Trophoblast cell (in vitro differentiated cells and primary cell): ENCODE data around the gene MYBPC1.

Source experiments
- DNase-seq, 2 donors: peaks; one replicate each; pipeline ENCODE4 v3.0.0-alpha.2; 2016
- H2AFZ ChIP-seq: 2 replicates; pipeline ENCODE4 v1.6.1; 2013; ENCODE audit warnings: low read length, moderate library complexity, mild to moderate bottlenecking; ENCODE audit not compliant: insufficient read depth, poor library complexity
- H2AK5ac ChIP-seq: 2 replicates; pipeline ENCODE4 v1.6.1; 2013; ENCODE audit warnings: mild to moderate bottlenecking, low read length
- H2BK120ac ChIP-seq: 2 replicates; pipeline ENCODE4 v1.6.1; 2013; ENCODE audit warnings: low read length, mild to moderate bottlenecking, moderate library complexity; ENCODE audit not compliant: insufficient read depth, poor library complexity
- H2BK12ac ChIP-seq: 2 replicates; pipeline ENCODE4 v1.6.1; 2013; ENCODE audit warnings: mild to moderate bottlenecking, low read length, moderate library complexity
- H2BK5ac ChIP-seq: 2 replicates; pipeline ENCODE4 v1.6.1; 2013; ENCODE audit warnings: low read length, low read depth, moderate library complexity, mild to moderate bottlenecking; ENCODE audit not compliant: poor library complexity
- H3K14ac ChIP-seq: 2 replicates; pipeline ENCODE4 v1.6.1; 2013; ENCODE audit warnings: mild to moderate bottlenecking, low read length
- H3K18ac ChIP-seq: 2 replicates; pipeline ENCODE4 v1.6.1; 2013; ENCODE audit warnings: mild to moderate bottlenecking, low read length
- H3K23ac ChIP-seq: 2 replicates; pipeline ENCODE4 v1.6.1; 2013; ENCODE audit warnings: low read length
- H3K27ac ChIP-seq: 2 replicates; pipeline ENCODE4 v1.5.1; 2013; ENCODE audit warnings: low read depth, mild to moderate bottlenecking, inconsistent platforms, low read length, moderate library complexity
- H3K27me3 ChIP-seq: 2 replicates; pipeline ENCODE4 v1.6.1; 2013; ENCODE audit warnings: inconsistent platforms, mild to moderate bottlenecking, low read length, moderate library complexity; ENCODE audit not compliant: insufficient read depth
- H3K36me3 ChIP-seq, 2 experiments: 1 replicate in 1 of 2; 2 replicates in 1 of 2; pipeline ENCODE4 v1.6.1; 2013; ENCODE audit warnings: low read length in 2 of 2, mild to moderate bottlenecking in 2 of 2, moderate library complexity in 1 of 2; ENCODE audit not compliant: insufficient read depth in 2 of 2, control insufficient read depth in 1 of 2
- H3K4ac ChIP-seq: 2 replicates; pipeline ENCODE4 v1.6.1; 2013; ENCODE audit warnings: low read depth, mild to moderate bottlenecking, low read length, moderate library complexity
- H3K4me1 ChIP-seq, 2 experiments: 1 replicate in 1 of 2; 2 replicates in 1 of 2; pipeline ENCODE4 v1.6.1; 2013; ENCODE audit warnings: low read length in 2 of 2, mild to moderate bottlenecking in 2 of 2, moderate library complexity in 1 of 2; ENCODE audit not compliant: insufficient read depth in 2 of 2, control insufficient read depth in 1 of 2
- H3K4me2 ChIP-seq: 2 replicates; pipeline ENCODE4 v1.6.1; 2013; ENCODE audit warnings: inconsistent platforms, mild to moderate bottlenecking, low read length, moderate library complexity
- H3K4me3 ChIP-seq: 2 replicates; pipeline ENCODE4 v1.5.1; 2013; ENCODE audit warnings: mild to moderate bottlenecking, low read depth, low read length, inconsistent platforms
- H3K79me1 ChIP-seq: one replicate; pipeline ENCODE4 v1.6.1; 2013; ENCODE audit warnings: low read length
- H3K79me2 ChIP-seq: 2 replicates; pipeline ENCODE4 v1.6.1; 2013; ENCODE audit warnings: low read length, mild to moderate bottlenecking; ENCODE audit not compliant: control insufficient read depth, insufficient read depth, poor library complexity
- H3K9ac ChIP-seq: 2 replicates; pipeline ENCODE4 v1.6.1; 2013; ENCODE audit warnings: mild to moderate bottlenecking, low read length
- H3K9me3 ChIP-seq: 2 replicates; pipeline ENCODE4 v1.6.1; 2013; ENCODE audit warnings: low read depth, mild to moderate bottlenecking, control low read depth, inconsistent platforms, low read length; ENCODE audit not compliant: insufficient read depth
- H4K12ac ChIP-seq: 2 replicates; pipeline ENCODE4 v1.6.1; 2013; ENCODE audit warnings: low read depth, mild to moderate bottlenecking, low read length, moderate library complexity
- H4K8ac ChIP-seq: 2 replicates; pipeline ENCODE4 v1.6.1; 2013; ENCODE audit warnings: low read depth, mild to moderate bottlenecking, low read length, moderate library complexity
- H4K91ac ChIP-seq: one replicate; pipeline ENCODE4 v1.6.1; 2013; ENCODE audit warnings: low read depth, mild to moderate bottlenecking, low read length, moderate library complexity
- WGBS: extraction: QIAGEN DNeasy Blood & Tissue Kit; methylation state at CpG from one replicate; pipeline ENCODE4 v1.1.7; 2013; ENCODE audit warnings: missing lambda C conversion rate; ENCODE audit not compliant: insufficient read length, insufficient coverage; ENCODE audit errors: extremely low coverage; 5-methylcytosine and 5-hydroxymethylcytosine counted together

Gene MYBPC1

GRCh38 chr12:101607894-101608293 is 13.1 kb downstream of the MYBPC1 start:
- Histone ChIP-seq H3K23ac (no peak overlapping the region), H3K9me3 (no peaks in the 10 kb centered on the region), H3K79me2 (no peaks in the 10 kb centered on the region), H3K4ac (no peak overlapping the region), H3K79me1 (no peaks in the 10 kb centered on the region), H3K14ac (no peak overlapping the region), H3K4me3 (no peak overlapping the region), H3K18ac (no peak overlapping the region), H4K12ac (no peak overlapping the region), H4K8ac (no peak overlapping the region), H3K36me3 (no peaks in the 10 kb centered on the region), H4K91ac (no peak overlapping the region), H3K4me1 (no peaks in the 10 kb centered on the region), H3K27me3 (no peaks in the 10 kb centered on the region), H3K27ac (no peak overlapping the region), H2AK5ac (no peak overlapping the region), H3K9ac (peak overlapping the region; percentile 53), H2BK5ac (no peak overlapping the region), H2AFZ (no peak overlapping the region), H3K4me2 (no peak overlapping the region), H2BK120ac (no peak overlapping the region), H2BK12ac (no peak overlapping the region)
- WGBS = no CpG with 5 or more reads among the region's 2 CpGs
- no peak for DNase-seq

GRCh38 chr12:101608301-101609133 is 13.7 kb downstream of the MYBPC1 start:
- no CpG with 5 or more reads among the region's 10 CpGs for WGBS
- H4K12ac ChIP-seq = no peak overlapping the region
- no peaks in the 10 kb centered on the region for H3K36me3 ChIP-seq
- H3K23ac ChIP-seq = no peak overlapping the region
- no peak overlapping the region for H2BK120ac ChIP-seq
- no peak overlapping the region for H3K27ac ChIP-seq
- H2BK5ac ChIP-seq = no peak overlapping the region
- no peak overlapping the region for H4K8ac ChIP-seq
- H3K4me3 ChIP-seq = no peak overlapping the region
- H3K9ac ChIP-seq = no peak overlapping the region
- no peak overlapping the region for H3K14ac ChIP-seq
- H4K91ac ChIP-seq = no peak overlapping the region
- H2BK12ac ChIP-seq = no peak overlapping the region
- H3K4me1 ChIP-seq = no peaks in the 10 kb centered on the region
- H3K4me2 ChIP-seq = no peak overlapping the region
- no peak overlapping the region for H2AK5ac ChIP-seq
- H3K27me3 ChIP-seq = no peaks in the 10 kb centered on the region
- DNase-seq = no peak
- H3K4ac ChIP-seq = no peak overlapping the region
- no peak overlapping the region for H2AFZ ChIP-seq
- H3K79me2 ChIP-seq = no peaks in the 10 kb centered on the region
- no peak overlapping the region for H3K18ac ChIP-seq
- no peaks in the 10 kb centered on the region for H3K79me1 ChIP-seq
- no peaks in the 10 kb centered on the region for H3K9me3 ChIP-seq

GRCh38 chr12:101609198-101609597 is 14.4 kb downstream of the MYBPC1 start:
- Histone ChIP-seq H2BK120ac (no peak overlapping the region), H3K4me3 (no peak overlapping the region), H3K14ac (no peak overlapping the region), H3K4me1 (no peaks in the 10 kb centered on the region), H2BK12ac (no peak overlapping the region), H3K9me3 (no peaks in the 10 kb centered on the region), H2AK5ac (no peak overlapping the region), H4K8ac (no peak overlapping the region), H3K79me2 (no peaks in the 10 kb centered on the region), H3K18ac (no peak overlapping the region), H3K23ac (no peak overlapping the region), H3K4ac (no peak overlapping the region), H4K91ac (no peak overlapping the region), H2AFZ (no peak overlapping the region), H3K27me3 (no peaks in the 10 kb centered on the region), H4K12ac (no peak overlapping the region), H2BK5ac (no peak overlapping the region), H3K36me3 (no peaks in the 10 kb centered on the region), H3K9ac (no peak overlapping the region), H3K4me2 (no peak overlapping the region), H3K79me1 (no peaks in the 10 kb centered on the region), H3K27ac (no peak overlapping the region)
- no CpG with 5 or more reads among the region's 4 CpGs for WGBS
- no peak for DNase-seq

GRCh38 chr12:101612160-101612916 is 17.6 kb downstream of the MYBPC1 start:
- Histone ChIP-seq H3K4me1 (no peaks in the 10 kb centered on the region), H3K79me2 (no peaks in the 10 kb centered on the region), H2AFZ (no peak overlapping the region), H3K9ac (no peak overlapping the region), H4K91ac (no peak overlapping the region), H4K8ac (no peak overlapping the region), H3K79me1 (no peaks in the 10 kb centered on the region), H3K14ac (no peak overlapping the region), H2AK5ac (no peak overlapping the region), H2BK5ac (no peak overlapping the region), H3K4ac (no peak overlapping the region), H3K9me3 (no peaks in the 10 kb centered on the region), H3K18ac (no peak overlapping the region), H3K23ac (no peak overlapping the region), H2BK120ac (no peak overlapping the region), H2BK12ac (no peak overlapping the region), H3K4me3 (no peak overlapping the region), H3K27ac (no peak overlapping the region), H3K27me3 (no peaks in the 10 kb centered on the region), H3K4me2 (no peak overlapping the region), H4K12ac (no peak overlapping the region), H3K36me3 (no peaks in the 10 kb centered on the region)
- WGBS = no CpG with 5 or more reads among the region's 7 CpGs
- no peak for DNase-seq
